ENCODE data around the gene AAMP. TPM values are rescaled to one million over a fixed set of nuclear protein-coding genes. Genes with fewer than 3 reads are reported as not detected.

Gene AAMP
- total RNA-seq, 1 experiment from 2014 or later, result 125 TPM

GRCh38 chr2:218294430-218295022 is 24.6 kb upstream of the AAMP start:
- CTCF ChIA-PET, result interaction anchor here (1.7 to 3.6 kb wide), 2 partner anchors 63 to 102 kb away, joined by 8 to 17 read pairs; partner anchors contain the start of gene CATIP
- Mint-ChIP-seq H3K27ac (no peak overlapping the region), H3K27me3 (ENCODE audit: low read depth) (peaks cover 4% of the 10 kb centered on the region; the same call in 1 of the 2 replicates), H3K36me3 (no peaks in the 10 kb centered on the region), H3K9me3 (no peaks in the 10 kb centered on the region), H3K4me1 (peaks cover 46% of the 10 kb centered on the region), H3K4me3 (no peak overlapping the region)
- ATAC-seq (no peak), DNase-seq (ENCODE audit: low spot score) (no peak)
- POLR2A ChIA-PET, result no interaction called here
- no peak for TF ChIP-seq EMX1 (CRISPR knock-in tag; IDR thresholded peaks at IDR 0.05)
- TF ChIP-seq ZNF263 (CRISPR knock-in tag; IDR thresholded peaks at IDR 0.05; ENCODE audit: low read depth), result no peak
- no peak for TF ChIP-seq MYBL2 (CRISPR knock-in tag; IDR thresholded peaks at IDR 0.05)
- TF ChIP-seq ZNF512 (CRISPR knock-in tag; IDR thresholded peaks at IDR 0.05; ENCODE audit: borderline replicate concordance), result no peak
- TF ChIP-seq CTCF (IDR thresholded peaks at IDR 0.05), result no peak
- TF ChIP-seq ZNF121 (CRISPR knock-in tag; IDR thresholded peaks at IDR 0.05), result 0 out of 2 replicates have a peak, but pooled peaks have one; percentile 22
- no peak for TF ChIP-seq NFATC4 (CRISPR knock-in tag; IDR thresholded peaks at IDR 0.05)
- no peak for TF ChIP-seq RELA (CRISPR knock-in tag; IDR thresholded peaks at IDR 0.05; ENCODE audit: borderline replicate concordance)
- no peak for TF ChIP-seq ZNF317 (CRISPR knock-in tag; IDR thresholded peaks at IDR 0.05; ENCODE audit: borderline replicate concordance, low read depth)

- H3K4me1 Mint-ChIP-seq, result peaks cover 46% of the 10 kb centered on the region
- no peaks in the 10 kb centered on the region for H3K36me3 Mint-ChIP-seq
Measured at GRCh38 chr2:218293715-218294429, 23.9 kb upstream of the AAMP start.

More at GRCh38 chr2:218293715-218294429, 23.9 kb upstream of the AAMP start:
- Mint-ChIP-seq H3K27ac (no peak overlapping the region), H3K4me3 (no peak overlapping the region), H3K27me3 (ENCODE audit: low read depth) (peaks cover 4% of the 10 kb centered on the region; the same call in 1 of the 2 replicates), H3K9me3 (no peaks in the 10 kb centered on the region)
- POLR2A ChIA-PET, result interaction anchor here (0.7 kb wide), 1 partner anchor 783 kb away, joined by 8 read pairs; no protein-coding TSS in a partner anchor
- ATAC-seq (no peak), DNase-seq (ENCODE audit: low spot score) (no peak)
- CTCF ChIA-PET, result interaction anchor here (0.6 to 3.6 kb wide), 8 partner anchors 8 to 520 kb away, joined by 3 to 17 read pairs (median 4); partner anchors contain the start of gene CATIP
- TF ChIP-seq STAT6 (CRISPR knock-in tag; conservative IDR thresholded peaks at IDR 0.05; ENCODE audit: low read depth) (no peak), FOXK1 (CRISPR knock-in tag; IDR thresholded peaks at IDR 0.05) (no peak), ATF3 (CRISPR knock-in tag; conservative IDR thresholded peaks at IDR 0.05) (no peak), TEAD1 (CRISPR knock-in tag; IDR thresholded peaks at IDR 0.05) (no peak), ESRRA (CRISPR knock-in tag; IDR thresholded peaks at IDR 0.05; ENCODE audit: borderline replicate concordance) (no peak), PRRX2 (CRISPR knock-in tag; IDR thresholded peaks at IDR 0.05) (no peak), OVOL2 (CRISPR knock-in tag; IDR thresholded peaks at IDR 0.05; ENCODE audit: borderline replicate concordance) (no peak), TEAD4 (CRISPR knock-in tag; IDR thresholded peaks at IDR 0.05) (no peak), ZNF416 (CRISPR knock-in tag; IDR thresholded peaks at IDR 0.05) (no peak), ZNF532 (CRISPR knock-in tag; IDR thresholded peaks at IDR 0.05; ENCODE audit: borderline replicate concordance) (no peak), ZNF425 (CRISPR knock-in tag; conservative IDR thresholded peaks at IDR 0.05) (no peak), RORB (CRISPR knock-in tag; IDR thresholded peaks at IDR 0.05) (no peak)
